Fibroblast of villous mesenchyme (primary cell): ENCODE data around the gene CD3G. TPM values are rescaled to one million over a fixed set of nuclear protein-coding genes. Genes with fewer than 3 reads are reported as not detected.
"Not testable (repeated sequence)": the region's sequence is repeated elsewhere in the genome, so short reads cannot be mapped to it uniquely, and the experiment has no call there.

Experiments
- DNase-seq: peaks from one replicate; pipeline ENCODE4 v3.0.0-alpha.2; 2010; ENCODE audit warnings: low read depth
- H3K4me3 ChIP-seq: 2 replicates; pipeline ENCODE4 v1.5.1; 2011; ENCODE audit warnings: low read depth, mild to moderate bottlenecking, low read length
- CTCF ChIP-seq: IDR thresholded peaks from 2 replicates; pipeline ENCODE4 v1.5.1; 2012; ENCODE audit warnings: low read depth, mild to moderate bottlenecking, low read length; ENCODE audit not compliant: insufficient read depth
- total RNA-seq: library from RNA; depleted of rRNA; stranded (reverse); fragments of >200 nt; gene quantifications from 2 replicates; pipeline ENCODE4 v1.2.3, GENCODE V29; 2012

Gene CD3G
- total RNA-seq, 1 donor, result not detected

DNA sequence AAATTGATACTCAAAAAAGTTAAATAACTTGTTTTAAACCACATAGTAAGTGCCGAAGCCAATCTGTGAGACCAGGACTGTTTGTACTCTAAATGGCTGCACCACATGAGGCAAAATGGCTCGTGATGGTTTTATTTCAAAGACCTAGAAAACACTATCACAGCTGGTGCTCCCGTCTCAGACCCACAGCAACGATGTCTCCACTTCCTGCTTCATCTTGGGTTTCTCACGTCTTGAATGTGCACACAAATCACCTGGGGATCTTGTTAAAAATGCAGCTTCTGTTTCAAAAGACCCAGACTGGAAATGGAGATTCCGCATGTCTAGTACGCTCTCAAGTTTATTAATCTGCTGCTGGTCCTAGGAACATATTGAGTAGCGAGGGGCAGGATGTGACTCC, 38.4 kb upstream of the CD3G start:
- DNase-seq, result no peak
- no peak overlapping the region for H3K4me3 ChIP-seq
- TF ChIP-seq CTCF, result no peak

DNA sequence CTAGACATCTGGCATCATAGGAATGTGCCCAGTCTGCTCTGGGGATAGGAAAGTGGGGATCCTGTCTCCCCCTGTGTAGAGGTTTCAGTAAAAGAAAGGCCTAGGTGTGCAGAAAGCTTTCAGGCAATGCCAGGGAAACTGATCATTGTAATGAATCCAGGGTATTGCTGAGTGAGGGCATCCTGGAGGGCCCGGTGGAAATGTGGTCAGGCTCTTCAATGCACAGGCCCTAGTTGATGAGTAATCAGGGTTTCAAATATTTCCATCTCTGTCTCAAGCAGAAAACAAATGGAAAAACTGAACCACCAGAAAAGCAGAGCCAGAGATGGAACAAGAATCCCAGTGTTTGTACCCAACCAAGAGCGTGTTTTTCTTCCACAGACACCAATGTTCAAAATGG, 37.6 kb upstream of the CD3G start:
- no peak for TF ChIP-seq CTCF
- no peak for DNase-seq

GRCh38 chr11:118308995-118309528, 35.1 kb upstream of the CD3G start:
- not testable (repeated sequence) for DNase-seq, H3K4me3 ChIP-seq

More for the DNA sequence above, 37.6 kb upstream of the CD3G start:
- no peak overlapping the region for H3K4me3 ChIP-seq

- no peak for TF ChIP-seq CTCF
- DNase-seq, result no peak
- no peak overlapping the region for H3K4me3 ChIP-seq
These were observed 33.9 kb upstream of the CD3G start for GRCh38 chr11:118310271-118310670.

- no peak overlapping the region for H3K4me3 ChIP-seq
- TF ChIP-seq CTCF, result no peak
- DNase-seq, result no peak
These were observed 33.2 kb upstream of the CD3G start for GRCh38 chr11:118310781-118311485.

GRCh38 chr11:118311518-118311917, 32.6 kb upstream of the CD3G start:
- TF ChIP-seq CTCF, result no peak

DNA sequence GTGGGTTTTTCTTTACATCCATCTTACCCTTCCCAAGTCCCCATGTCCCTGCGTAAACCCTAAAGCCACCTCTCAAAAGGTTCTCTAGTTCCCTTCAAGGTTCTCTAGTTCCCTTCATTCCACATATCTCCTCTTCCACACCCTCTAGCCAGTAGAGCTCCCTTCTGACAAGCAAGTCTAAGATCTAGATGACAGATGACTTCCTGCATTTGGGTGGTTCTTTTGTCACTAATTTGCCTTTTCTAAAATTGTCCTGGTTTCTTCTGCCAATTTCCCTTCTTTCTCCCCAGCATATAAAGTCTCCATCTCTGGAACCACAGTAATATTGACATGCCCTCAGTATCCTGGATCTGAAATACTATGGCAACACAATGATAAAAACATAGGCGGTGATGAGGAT, 31.8 kb upstream of the CD3G start:
- no peak for TF ChIP-seq CTCF
- DNase-seq, result no peak
- H3K4me3 ChIP-seq, result no peak overlapping the region

More at GRCh38 chr11:118311518-118311917, 32.6 kb upstream of the CD3G start:
- DNase-seq, result no peak
- no peak overlapping the region for H3K4me3 ChIP-seq
